Measurements from ENCODE around the gene JADE2. TPM values are rescaled to one million over a fixed set of nuclear protein-coding genes. Genes with fewer than 3 reads are reported as not detected.

The JADE2 gene
- total RNA-seq, 1 experiment from 2014 or later = 39.9 TPM

DNA sequence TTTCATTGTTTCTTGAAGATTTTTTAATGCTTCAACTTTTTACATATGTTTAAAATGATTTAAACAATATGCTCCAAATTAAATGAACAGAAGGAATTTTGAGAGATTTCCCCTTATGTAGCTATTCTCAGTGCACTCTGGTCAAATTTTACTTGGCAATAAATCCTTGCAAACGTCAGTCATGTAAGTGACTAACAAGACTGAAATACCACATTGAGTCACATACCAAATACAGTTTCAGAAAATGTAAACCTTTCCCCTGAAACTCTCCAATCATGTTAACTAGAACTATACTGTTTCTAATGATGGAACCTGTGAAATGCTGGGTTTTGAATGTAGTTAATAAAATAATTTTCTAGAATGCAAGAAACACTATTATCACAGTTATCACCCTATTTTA is 77.6 kb downstream of the JADE2 start:
- Histone ChIP-seq H3K4me1 (ENCODE audit: control insufficient read depth in 1 of 2, insufficient read depth in 2 of 2, low read length in 2 of 2) (no peaks in the 10 kb centered on the region), H3K4me2 (ENCODE audit: low read length) (no peak overlapping the region), H3K9me2 (ENCODE audit: insufficient read depth) (no peaks in the 10 kb centered on the region), H3K27ac (ENCODE audit: low read depth, low read length) (no peak overlapping the region), H3K79me2 (ENCODE audit: insufficient read depth, low read length) (no peaks in the 10 kb centered on the region), H3K9me3 (ENCODE audit: control insufficient read depth in 1 of 2, insufficient read depth in 1 of 2, low read depth in 1 of 2, low read length in 2 of 2) (no peaks in the 10 kb centered on the region), H3K36me3 (ENCODE audit: control insufficient read depth in 1 of 2, insufficient read depth in 2 of 2, low read length in 2 of 2) (peaks cover 17 to 18% of the 10 kb centered on the region in 2 experiments; a peak in 3 of 4 replicates), H3K27me3 (ENCODE audit: insufficient read depth, low read length) (no peaks in the 10 kb centered on the region), H3K9ac (ENCODE audit: low read length) (no peak overlapping the region), H3K4me3 (replicated peaks in 1 of 2; ENCODE audit: low read depth in 1 of 2, low read length in 2 of 2) (no peak overlapping the region), H4K20me1 (ENCODE audit: insufficient read depth) (no peaks in the 10 kb centered on the region), H2AFZ (ENCODE audit: low read depth, low read length, poor library complexity, severe bottlenecking) (no peak overlapping the region)
- ChIA-PET RAD21 (ENCODE audit: low non-redundant PET in 1 of 2, low total read pairs in 2 of 2, uncharacterized antibody in 2 of 2, unreplicated experiment in 2 of 2) (no interaction called here), CTCF (interaction anchor here (1.3 to 1.5 kb wide), 2 partner anchors 16 to 314 kb away, joined by 3 to 9 read pairs; no protein-coding TSS in a partner anchor), POLR2A (interaction anchor here (1.4 kb wide), 2 partner anchors 9 to 11 kb away, joined by 3 to 4 read pairs; no protein-coding TSS in a partner anchor)
- DNase-seq (ENCODE audit: low read depth, low spot score) = no peak
- no peak for ATAC-seq
- no TSS peak for BruUV-seq (replicated peaks)
- TF ChIP-seq ZNF274 (IDR thresholded peaks at IDR 0.05; ENCODE audit: low read depth, low read length) (no peak), EZH2phosphoT487 (IDR thresholded peaks at IDR 0.05; ENCODE audit: borderline replicate concordance) (no peak), CBX3 (IDR thresholded peaks at IDR 0.05; ENCODE audit: low read depth) (no peak), TCF7L2 (IDR thresholded peaks at IDR 0.05; ENCODE audit: borderline replicate concordance, extremely low read depth, insufficient read depth, insufficient read length) (no peak), YY1 (IDR thresholded peaks at IDR 0.05; ENCODE audit: extremely low read depth, insufficient replicate concordance, low read depth, low read length) (no peak), EGR1 (IDR thresholded peaks at IDR 0.05; ENCODE audit: low read depth) (no peak), POLR2AphosphoS5 (IDR thresholded peaks at IDR 0.05; ENCODE audit: low read depth, low read length) (no peak), POLR2A (IDR thresholded peaks at IDR 0.05; ENCODE audit: borderline replicate concordance, extremely low read depth, insufficient read depth, insufficient read length) (no peak), ELF1 (IDR thresholded peaks at IDR 0.05; ENCODE audit: borderline replicate concordance, low read depth) (no peak), JUND (IDR thresholded peaks at IDR 0.05) (no peak), CEBPB (IDR thresholded peaks at IDR 0.05; ENCODE audit: low read depth) (no peak)
- TF ChIP-seq, protein P1, sequence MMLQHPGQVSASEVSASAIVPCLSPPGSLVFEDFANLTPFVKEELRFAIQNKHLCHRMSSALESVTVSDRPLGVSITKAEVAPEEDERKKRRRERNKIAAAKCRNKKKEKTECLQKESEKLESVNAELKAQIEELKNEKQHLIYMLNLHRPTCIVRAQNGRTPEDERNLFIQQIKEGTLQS (IDR thresholded peaks at IDR 0.05) = no peak
- intact Hi-C loops (cut with micrococcal nuclease) = no loop called here

DNA sequence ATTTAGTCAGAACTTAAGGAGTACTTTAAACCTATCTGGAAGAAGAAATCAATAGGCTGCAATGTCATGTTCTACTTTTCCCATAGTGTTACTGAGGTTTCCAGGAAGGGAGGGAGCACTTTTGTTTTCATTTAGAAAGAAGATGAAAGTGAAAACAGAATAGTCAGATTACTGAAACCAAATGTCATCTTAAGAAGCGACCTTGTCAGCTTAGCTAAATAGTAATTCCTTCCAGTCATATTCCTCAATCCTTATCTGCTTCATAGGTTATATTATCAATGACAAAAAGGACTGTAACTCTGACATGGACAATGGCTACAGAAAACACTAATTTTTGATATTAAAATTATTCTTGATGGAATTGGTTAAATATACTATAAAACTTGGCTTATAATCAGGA is 79.4 kb downstream of the JADE2 start:
- H3K36me3 ChIP-seq (ENCODE audit: control insufficient read depth in 1 of 2, insufficient read depth in 2 of 2, low read length in 2 of 2) = peaks cover 18 to 23% of the 10 kb centered on the region in 2 experiments; a peak in 3 of 4 replicates
- no peak overlapping the region for H3K4me3 ChIP-seq (replicated peaks in 1 of 2; ENCODE audit: low read depth in 1 of 2, low read length in 2 of 2)
- BruUV-seq (replicated peaks) = no TSS peak
- no peak overlapping the region for H3K9ac ChIP-seq (ENCODE audit: low read length)
- intact Hi-C loops (cut with micrococcal nuclease) = no loop called here
- no peak for ATAC-seq
- no peaks in the 10 kb centered on the region for H3K79me2 ChIP-seq (ENCODE audit: insufficient read depth, low read length)
- H4K20me1 ChIP-seq (ENCODE audit: insufficient read depth) = no peaks in the 10 kb centered on the region
- POLR2A ChIA-PET = no interaction called here
- H3K27ac ChIP-seq (ENCODE audit: low read depth, low read length) = no peak overlapping the region
- H3K27me3 ChIP-seq (ENCODE audit: insufficient read depth, low read length) = no peaks in the 10 kb centered on the region
- H3K9me3 ChIP-seq (ENCODE audit: control insufficient read depth in 1 of 2, insufficient read depth in 1 of 2, low read depth in 1 of 2, low read length in 2 of 2) = no peaks in the 10 kb centered on the region
- H3K9me2 ChIP-seq (ENCODE audit: insufficient read depth) = no peaks in the 10 kb centered on the region
- CTCF ChIA-PET = no interaction called here
- RAD21 ChIA-PET (ENCODE audit: low non-redundant PET in 1 of 2, low total read pairs in 2 of 2, uncharacterized antibody in 2 of 2, unreplicated experiment in 2 of 2) = no interaction called here
- TF ChIP-seq SIN3A (IDR thresholded peaks at IDR 0.05; ENCODE audit: low read depth) = no peak
- no peak overlapping the region for H2AFZ ChIP-seq (ENCODE audit: low read depth, low read length, poor library complexity, severe bottlenecking)
- H3K4me1 ChIP-seq (ENCODE audit: control insufficient read depth in 1 of 2, insufficient read depth in 2 of 2, low read length in 2 of 2) = no peaks in the 10 kb centered on the region
- no peak overlapping the region for H3K4me2 ChIP-seq (ENCODE audit: low read length)
- DNase-seq (ENCODE audit: low read depth, low spot score) = no peak
